ENCODE results near the gene TCOF1.

DNA sequence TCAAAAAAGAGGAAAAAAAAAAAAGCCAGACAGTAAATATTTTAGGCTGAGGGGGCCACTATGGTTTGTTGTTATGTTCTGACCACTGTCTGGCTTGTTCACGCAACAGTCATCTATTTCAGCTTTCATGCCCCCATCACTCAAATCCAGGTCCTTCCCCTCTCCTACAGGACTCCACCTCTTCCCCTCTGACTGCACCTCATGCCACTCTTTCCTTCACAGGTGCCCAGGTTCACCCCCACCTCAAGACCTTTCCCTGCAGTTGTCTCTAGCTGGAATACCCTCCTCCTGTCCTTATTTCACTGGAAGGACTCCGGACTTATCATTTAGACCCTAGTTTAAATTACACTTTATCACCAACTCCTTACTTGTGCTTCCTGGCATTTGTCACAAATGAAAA lies 88.6 kb downstream of the TCOF1 start:
- TF ChIP-seq, protein P1, sequence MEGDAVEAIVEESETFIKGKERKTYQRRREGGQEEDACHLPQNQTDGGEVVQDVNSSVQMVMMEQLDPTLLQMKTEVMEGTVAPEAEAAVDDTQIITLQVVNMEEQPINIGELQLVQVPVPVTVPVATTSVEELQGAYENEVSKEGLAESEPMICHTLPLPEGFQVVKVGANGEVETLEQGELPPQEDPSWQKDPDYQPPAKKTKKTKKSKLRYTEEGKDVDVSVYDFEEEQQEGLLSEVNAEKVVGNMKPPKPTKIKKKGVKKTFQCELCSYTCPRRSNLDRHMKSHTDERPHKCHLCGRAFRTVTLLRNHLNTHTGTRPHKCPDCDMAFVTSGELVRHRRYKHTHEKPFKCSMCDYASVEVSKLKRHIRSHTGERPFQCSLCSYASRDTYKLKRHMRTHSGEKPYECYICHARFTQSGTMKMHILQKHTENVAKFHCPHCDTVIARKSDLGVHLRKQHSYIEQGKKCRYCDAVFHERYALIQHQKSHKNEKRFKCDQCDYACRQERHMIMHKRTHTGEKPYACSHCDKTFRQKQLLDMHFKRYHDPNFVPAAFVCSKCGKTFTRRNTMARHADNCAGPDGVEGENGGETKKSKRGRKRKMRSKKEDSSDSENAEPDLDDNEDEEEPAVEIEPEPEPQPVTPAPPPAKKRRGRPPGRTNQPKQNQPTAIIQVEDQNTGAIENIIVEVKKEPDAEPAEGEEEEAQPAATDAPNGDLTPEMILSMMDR (IDR thresholded peaks at IDR 0.05; ENCODE audit: low read depth, low read length) = no peak
- no peak for TF ChIP-seq EZH2phosphoT487 (IDR thresholded peaks at IDR 0.05; ENCODE audit: low read depth)

Data from OCI-LY3 (cell line).